Neuron (in vitro differentiated cells): ENCODE results near the gene RNASE7.

Experiments used
- H2AFZ ChIP-seq: one replicate; pipeline ENCODE4 v1.6.1; 2013; ENCODE audit warnings: low read depth, mild to moderate bottlenecking, inconsistent platforms, low read length, moderate library complexity
- H3K27me3 ChIP-seq: one replicate; pipeline ENCODE4 v1.6.1; 2013; ENCODE audit warnings: low read length; ENCODE audit not compliant: insufficient read depth
- H3K36me3 ChIP-seq: one replicate; pipeline ENCODE4 v1.6.1; 2013; ENCODE audit warnings: low read length; ENCODE audit not compliant: insufficient read depth
- H3K4me1 ChIP-seq: one replicate; pipeline ENCODE4 v1.6.1; 2013; ENCODE audit warnings: low read length; ENCODE audit not compliant: insufficient read depth
- H3K4me3 ChIP-seq: 2 replicates; pipeline ENCODE4 v1.5.1; 2013; ENCODE audit warnings: mild to moderate bottlenecking, low read length, moderate library complexity
- H3K9me3 ChIP-seq: one replicate; pipeline ENCODE4 v1.6.1; 2013; ENCODE audit warnings: low read length

RNASE7 gene

GRCh38 chr14:21016413-21017190 is 25.6 kb upstream of the RNASE7 start:
- H3K4me1 ChIP-seq, result no peaks in the 10 kb centered on the region
- H3K4me3 ChIP-seq, result no peak overlapping the region
- H2AFZ ChIP-seq, result no peak overlapping the region
- H3K27me3 ChIP-seq, result peaks cover 9% of the 10 kb centered on the region
- H3K36me3 ChIP-seq, result no peaks in the 10 kb centered on the region
- no peaks in the 10 kb centered on the region for H3K9me3 ChIP-seq

- H3K36me3 ChIP-seq, result no peaks in the 10 kb centered on the region
- peaks cover 16% of the 10 kb centered on the region for H3K27me3 ChIP-seq
- H3K4me1 ChIP-seq, result no peaks in the 10 kb centered on the region
- no peak overlapping the region for H3K4me3 ChIP-seq
- H3K9me3 ChIP-seq, result no peaks in the 10 kb centered on the region
- no peak overlapping the region for H2AFZ ChIP-seq
These were observed 24.5 kb upstream of the RNASE7 start for GRCh38 chr14:21017528-21018245.

- Histone ChIP-seq H3K4me3 (no peak overlapping the region), H3K4me1 (no peaks in the 10 kb centered on the region), H3K27me3 (peaks cover 19% of the 10 kb centered on the region), H3K36me3 (no peaks in the 10 kb centered on the region), H3K9me3 (no peaks in the 10 kb centered on the region), H2AFZ (no peak overlapping the region)
These were observed 23.9 kb upstream of the RNASE7 start for GRCh38 chr14:21018286-21018685.

GRCh38 chr14:21018781-21019180 is 23.4 kb upstream of the RNASE7 start:
- no peaks in the 10 kb centered on the region for H3K4me1 ChIP-seq
- no peak overlapping the region for H3K4me3 ChIP-seq
- no peaks in the 10 kb centered on the region for H3K36me3 ChIP-seq
- no peak overlapping the region for H2AFZ ChIP-seq
- H3K27me3 ChIP-seq, result peaks cover 24% of the 10 kb centered on the region
- no peaks in the 10 kb centered on the region for H3K9me3 ChIP-seq

GRCh38 chr14:21019366-21019765 is 22.8 kb upstream of the RNASE7 start:
- peaks cover under 1% of the 10 kb centered on the region for H3K4me1 ChIP-seq
- H3K9me3 ChIP-seq, result no peaks in the 10 kb centered on the region
- no peak overlapping the region for H3K4me3 ChIP-seq
- no peak overlapping the region for H2AFZ ChIP-seq
- H3K27me3 ChIP-seq, result peaks cover 30% of the 10 kb centered on the region
- H3K36me3 ChIP-seq, result no peaks in the 10 kb centered on the region

GRCh38 chr14:21020977-21021545 is 21.1 kb upstream of the RNASE7 start:
- H3K36me3 ChIP-seq, result no peaks in the 10 kb centered on the region
- no peak overlapping the region for H2AFZ ChIP-seq
- H3K4me3 ChIP-seq, result no peak overlapping the region
- peaks cover 41% of the 10 kb centered on the region for H3K27me3 ChIP-seq
- peaks cover 10% of the 10 kb centered on the region for H3K4me1 ChIP-seq
- H3K9me3 ChIP-seq, result no peaks in the 10 kb centered on the region

GRCh38 chr14:21022686-21023085 is 19.5 kb upstream of the RNASE7 start:
- Histone ChIP-seq H3K27me3 (peaks cover 57% of the 10 kb centered on the region), H3K4me1 (peaks cover 10% of the 10 kb centered on the region), H3K36me3 (no peaks in the 10 kb centered on the region), H3K4me3 (no peak overlapping the region), H2AFZ (no peak overlapping the region), H3K9me3 (no peaks in the 10 kb centered on the region)

GRCh38 chr14:21023174-21023573 is 19.0 kb upstream of the RNASE7 start:
- Histone ChIP-seq H3K36me3 (no peaks in the 10 kb centered on the region), H3K27me3 (peaks cover 57% of the 10 kb centered on the region), H3K9me3 (no peaks in the 10 kb centered on the region), H2AFZ (no peak overlapping the region), H3K4me3 (no peak overlapping the region), H3K4me1 (peaks cover 10% of the 10 kb centered on the region)

GRCh38 chr14:21023817-21024584 is 18.2 kb upstream of the RNASE7 start:
- H3K27me3 ChIP-seq, result peaks cover 57% of the 10 kb centered on the region
- H3K4me1 ChIP-seq, result peaks cover 10% of the 10 kb centered on the region
- H3K9me3 ChIP-seq, result no peaks in the 10 kb centered on the region
- H3K36me3 ChIP-seq, result no peaks in the 10 kb centered on the region
- peak overlapping the region; percentile 69 for H2AFZ ChIP-seq
- peak overlapping the region; percentile 41 for H3K4me3 ChIP-seq

GRCh38 chr14:21024585-21025370 is 17.4 kb upstream of the RNASE7 start, which contains the start of gene NDRG2:
Gene NDRG2 (minus strand): TSS chr14:21025061. CDS start chr14:21023315, 1,746 bp downstream.
- Histone ChIP-seq H3K4me1 (peaks cover 10% of the 10 kb centered on the region), H3K4me3 (peak within 1 kb of the TSS; percentile 41), H3K27me3 (peaks cover 59% of the 10 kb centered on the region), H3K9me3 (no peaks in the 10 kb centered on the region), H2AFZ (peak within 1 kb of the TSS; percentile 69), H3K36me3 (no peaks in the 10 kb centered on the region)

GRCh38 chr14:21025371-21026273 is 16.5 kb upstream of the RNASE7 start:
- Histone ChIP-seq H3K4me1 (peaks cover 10% of the 10 kb centered on the region), H3K9me3 (no peaks in the 10 kb centered on the region), H3K4me3 (peak overlapping the region; percentile 29), H2AFZ (no peak overlapping the region), H3K27me3 (peaks cover 66% of the 10 kb centered on the region), H3K36me3 (no peaks in the 10 kb centered on the region)
